Liver (tissue), 9 donors: Measurements from ENCODE around the gene IQCH. TPM values are rescaled to one million over a fixed set of nuclear protein-coding genes. Genes with fewer than 3 reads are reported as not detected.

Experiments used
- DNase-seq: peaks from one replicate; pipeline ENCODE4 v3.0.0-alpha.2; 2017; ENCODE audit warnings: low spot score
- H3K27ac ChIP-seq, 2 donors: one replicate each; pipeline ENCODE4 v1.7.0; 2013; ENCODE audit warnings: inconsistent platforms in 2 of 2, low read length in 2 of 2, control low read depth in 1 of 2, low read depth in 1 of 2, mild to moderate bottlenecking in 1 of 2
- H3K27me3 ChIP-seq, 4 donors: one replicate each; pipeline versions ENCODE4 v1.6.1 to v1.7.0; 2013; ENCODE audit warnings: low read length in 3 of 4, inconsistent platforms in 1 of 4, mild to moderate bottlenecking in 1 of 4, moderate library complexity in 1 of 4; ENCODE audit not compliant: control insufficient read depth in 4 of 4, insufficient read depth in 4 of 4
- H3K36me3 ChIP-seq, 4 donors: one replicate each; pipeline versions ENCODE4 v1.6.1 to v1.7.0; 2013; ENCODE audit warnings: low read length in 3 of 4, mild to moderate bottlenecking in 3 of 4, low read depth in 1 of 4, moderate library complexity in 1 of 4; ENCODE audit not compliant: control insufficient read depth in 4 of 4, insufficient read depth in 3 of 4
- H3K4me1 ChIP-seq, 4 donors: one replicate each; pipeline versions ENCODE4 v1.6.1 to v1.7.0; 2013; ENCODE audit warnings: low read length in 3 of 4, mild to moderate bottlenecking in 3 of 4, moderate library complexity in 1 of 4; ENCODE audit not compliant: control insufficient read depth in 4 of 4, insufficient read depth in 4 of 4
- H3K4me3 ChIP-seq, 3 donors: one replicate each; pipeline versions ENCODE4 v1.6.1 to v1.7.0; 2013; ENCODE audit warnings: low read length in 3 of 3, control low read depth in 1 of 3, low read depth in 1 of 3, mild to moderate bottlenecking in 1 of 3
- H3K9ac ChIP-seq, 2 donors: one replicate each; pipeline ENCODE4 v1.7.0; 2013; ENCODE audit warnings: low read length in 2 of 2, mild to moderate bottlenecking in 2 of 2, moderate library complexity in 2 of 2, control low read depth in 1 of 2, low read depth in 1 of 2
- H3K9me3 ChIP-seq, 4 donors: one replicate each; pipeline versions ENCODE4 v1.6.1 to v1.7.0; 2013; ENCODE audit warnings: low read length in 3 of 4; ENCODE audit not compliant: control insufficient read depth in 4 of 4
- EGR1 ChIP-seq, 2 donors: IDR thresholded peaks; 2 replicates each; pipeline ENCODE4 v1.6.1; 2016 to 2018; ENCODE audit warnings: antibody characterized with exemption in 2 of 2, low read depth in 2 of 2
- FOXA1 ChIP-seq: IDR thresholded peaks from 2 replicates; pipeline ENCODE4 v1.6.1; 2016; ENCODE audit warnings: antibody characterized with exemption
- FOXA2 ChIP-seq: IDR thresholded peaks from 2 replicates; pipeline ENCODE4 v1.6.1; 2016; ENCODE audit warnings: antibody characterized with exemption
- GABPA ChIP-seq, 2 donors: IDR thresholded peaks in 1 of 2; conservative IDR thresholded peaks in 1 of 2; 2 replicates each; pipeline ENCODE4 v1.6.1; 2016; ENCODE audit warnings: antibody characterized with exemption in 2 of 2, mild to moderate bottlenecking in 1 of 2, moderate library complexity in 1 of 2
- HNF4A ChIP-seq, 2 donors: conservative IDR thresholded peaks; 2 replicates each; pipeline ENCODE4 v1.6.1; 2016; ENCODE audit warnings: antibody characterized with exemption in 2 of 2, mild to moderate bottlenecking in 2 of 2
- HNF4G ChIP-seq: IDR thresholded peaks from 2 replicates; pipeline ENCODE4 v1.6.1; 2016; ENCODE audit warnings: antibody characterized with exemption
- JUND ChIP-seq, 2 donors: IDR thresholded peaks; 2 replicates each; pipeline ENCODE4 v1.6.1; 2016; ENCODE audit warnings: antibody characterized with exemption in 2 of 2
- NR2F2 ChIP-seq: IDR thresholded peaks from 2 replicates; pipeline ENCODE4 v1.6.1; 2016; ENCODE audit warnings: antibody characterized with exemption
- RAD21 ChIP-seq, 2 donors: IDR thresholded peaks; 2 replicates each; pipeline ENCODE4 v1.6.1; 2016; ENCODE audit warnings: antibody characterized with exemption in 2 of 2, mild to moderate bottlenecking in 2 of 2
- RXRA ChIP-seq, 2 donors: IDR thresholded peaks; 2 replicates each; pipeline ENCODE4 v1.6.1; 2017 to 2018; ENCODE audit warnings: antibody characterized with exemption in 2 of 2, mild to moderate bottlenecking in 1 of 2
- SP1 ChIP-seq: IDR thresholded peaks from 2 replicates; pipeline ENCODE4 v1.6.1; 2018; ENCODE audit warnings: antibody characterized with exemption, mild to moderate bottlenecking
- TAF1 ChIP-seq: conservative IDR thresholded peaks from 2 replicates; pipeline ENCODE4 v1.6.1; 2016; ENCODE audit warnings: antibody characterized with exemption, mild to moderate bottlenecking
- YY1 ChIP-seq: IDR thresholded peaks from 2 replicates; pipeline ENCODE4 v1.6.1; 2016; ENCODE audit warnings: antibody characterized with exemption, mild to moderate bottlenecking
- WGBS: extraction: QIAGEN DNeasy Blood & Tissue Kit; methylation state at CpG from one replicate; pipeline ENCODE4 v1.1.7; 2013; 5-methylcytosine and 5-hydroxymethylcytosine counted together
- polyA plus RNA-seq, 2 donors: library from polyadenylated mRNA; stranded (reverse) in 1 of 2; unstranded in 1 of 2; fragments of 200-250 nt in 1 of 2; fragments of >200 nt in 1 of 2; fragmentation: Nextera tagmentation in 1 of 2; extraction: Ambion mirVana in 1 of 2; gene quantifications; one replicate each; pipeline versions ENCODE4 v1.2.1 to v1.2.3, GENCODE V29; 2013 to 2015
- total RNA-seq, 2 donors: library from RNA; depleted of rRNA; stranded (reverse); fragments of >200 nt; gene quantifications; one replicate each; pipeline ENCODE4 v1.2.3, GENCODE V29; 2014
- TF ChIP-seq, protein P1 (sequence below): IDR thresholded peaks from 2 replicates; pipeline ENCODE4 v1.6.1; 2016; ENCODE audit warnings: antibody characterized with exemption, mild to moderate bottlenecking
- TF ChIP-seq, protein P2 (sequence below): IDR thresholded peaks from 2 replicates; pipeline ENCODE4 v1.6.1; 2016; ENCODE audit warnings: antibody characterized with exemption
- TF ChIP-seq, protein P3 (sequence below): fragments of 150-350 bp; IDR thresholded peaks from 2 replicates; pipeline ENCODE4 v1.5.1; 2017; ENCODE audit warnings: improper control_type of control experiment, low read depth, low read length; ENCODE audit not compliant: missing input control
- TF ChIP-seq, protein P4 (sequence below): IDR thresholded peaks from 2 replicates; pipeline ENCODE4 v1.6.1; 2016; ENCODE audit warnings: antibody characterized with exemption
- donor health status: healthy.
- donor health status: healthy.
- donor health status: healthy.
- donor health status: healthy.
- donor health status: healthy.

Gene IQCH
- total and polyA plus RNA-seq, 4 donors: 0.23 to 1.6 (median 0.86) TPM

DNA sequence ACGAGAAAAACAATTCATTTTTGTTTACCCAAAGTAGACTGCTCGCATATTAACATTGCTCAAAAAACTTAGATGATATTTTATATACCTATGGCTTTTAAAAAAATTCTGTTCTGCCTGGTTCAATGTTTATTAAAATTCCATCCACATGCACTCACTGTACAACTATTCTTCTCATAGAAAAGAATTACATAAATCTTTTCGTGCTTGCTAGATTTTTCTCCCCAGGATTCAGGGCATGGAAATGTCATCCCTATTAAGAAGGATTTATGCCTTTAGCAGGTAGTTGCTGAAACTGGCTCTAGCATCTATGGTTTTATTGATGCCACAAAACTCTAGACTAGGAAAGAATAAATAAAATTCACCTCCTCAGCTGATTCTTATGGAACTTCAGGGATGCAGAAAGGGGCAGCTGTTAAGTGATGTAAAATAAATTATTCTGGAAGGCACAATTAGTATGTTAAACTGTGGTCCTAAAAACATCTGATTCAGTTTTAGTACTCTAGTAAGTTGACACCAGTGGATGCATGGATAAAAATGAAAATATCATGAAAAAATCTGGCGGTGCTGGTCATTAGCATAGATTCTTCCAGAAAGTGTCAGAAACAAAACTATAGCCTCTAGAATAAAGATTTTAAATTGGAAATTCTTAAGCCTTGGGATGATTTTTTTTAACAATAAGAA lies 41.8 kb upstream of the IQCH start (continued):
- TF ChIP-seq, protein P1, sequence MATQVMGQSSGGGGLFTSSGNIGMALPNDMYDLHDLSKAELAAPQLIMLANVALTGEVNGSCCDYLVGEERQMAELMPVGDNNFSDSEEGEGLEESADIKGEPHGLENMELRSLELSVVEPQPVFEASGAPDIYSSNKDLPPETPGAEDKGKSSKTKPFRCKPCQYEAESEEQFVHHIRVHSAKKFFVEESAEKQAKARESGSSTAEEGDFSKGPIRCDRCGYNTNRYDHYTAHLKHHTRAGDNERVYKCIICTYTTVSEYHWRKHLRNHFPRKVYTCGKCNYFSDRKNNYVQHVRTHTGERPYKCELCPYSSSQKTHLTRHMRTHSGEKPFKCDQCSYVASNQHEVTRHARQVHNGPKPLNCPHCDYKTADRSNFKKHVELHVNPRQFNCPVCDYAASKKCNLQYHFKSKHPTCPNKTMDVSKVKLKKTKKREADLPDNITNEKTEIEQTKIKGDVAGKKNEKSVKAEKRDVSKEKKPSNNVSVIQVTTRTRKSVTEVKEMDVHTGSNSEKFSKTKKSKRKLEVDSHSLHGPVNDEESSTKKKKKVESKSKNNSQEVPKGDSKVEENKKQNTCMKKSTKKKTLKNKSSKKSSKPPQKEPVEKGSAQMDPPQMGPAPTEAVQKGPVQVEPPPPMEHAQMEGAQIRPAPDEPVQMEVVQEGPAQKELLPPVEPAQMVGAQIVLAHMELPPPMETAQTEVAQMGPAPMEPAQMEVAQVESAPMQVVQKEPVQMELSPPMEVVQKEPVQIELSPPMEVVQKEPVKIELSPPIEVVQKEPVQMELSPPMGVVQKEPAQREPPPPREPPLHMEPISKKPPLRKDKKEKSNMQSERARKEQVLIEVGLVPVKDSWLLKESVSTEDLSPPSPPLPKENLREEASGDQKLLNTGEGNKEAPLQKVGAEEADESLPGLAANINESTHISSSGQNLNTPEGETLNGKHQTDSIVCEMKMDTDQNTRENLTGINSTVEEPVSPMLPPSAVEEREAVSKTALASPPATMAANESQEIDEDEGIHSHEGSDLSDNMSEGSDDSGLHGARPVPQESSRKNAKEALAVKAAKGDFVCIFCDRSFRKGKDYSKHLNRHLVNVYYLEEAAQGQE: no peak
- TF ChIP-seq, protein P2, sequence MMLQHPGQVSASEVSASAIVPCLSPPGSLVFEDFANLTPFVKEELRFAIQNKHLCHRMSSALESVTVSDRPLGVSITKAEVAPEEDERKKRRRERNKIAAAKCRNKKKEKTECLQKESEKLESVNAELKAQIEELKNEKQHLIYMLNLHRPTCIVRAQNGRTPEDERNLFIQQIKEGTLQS: no peak
- TF ChIP-seq, protein P3, sequence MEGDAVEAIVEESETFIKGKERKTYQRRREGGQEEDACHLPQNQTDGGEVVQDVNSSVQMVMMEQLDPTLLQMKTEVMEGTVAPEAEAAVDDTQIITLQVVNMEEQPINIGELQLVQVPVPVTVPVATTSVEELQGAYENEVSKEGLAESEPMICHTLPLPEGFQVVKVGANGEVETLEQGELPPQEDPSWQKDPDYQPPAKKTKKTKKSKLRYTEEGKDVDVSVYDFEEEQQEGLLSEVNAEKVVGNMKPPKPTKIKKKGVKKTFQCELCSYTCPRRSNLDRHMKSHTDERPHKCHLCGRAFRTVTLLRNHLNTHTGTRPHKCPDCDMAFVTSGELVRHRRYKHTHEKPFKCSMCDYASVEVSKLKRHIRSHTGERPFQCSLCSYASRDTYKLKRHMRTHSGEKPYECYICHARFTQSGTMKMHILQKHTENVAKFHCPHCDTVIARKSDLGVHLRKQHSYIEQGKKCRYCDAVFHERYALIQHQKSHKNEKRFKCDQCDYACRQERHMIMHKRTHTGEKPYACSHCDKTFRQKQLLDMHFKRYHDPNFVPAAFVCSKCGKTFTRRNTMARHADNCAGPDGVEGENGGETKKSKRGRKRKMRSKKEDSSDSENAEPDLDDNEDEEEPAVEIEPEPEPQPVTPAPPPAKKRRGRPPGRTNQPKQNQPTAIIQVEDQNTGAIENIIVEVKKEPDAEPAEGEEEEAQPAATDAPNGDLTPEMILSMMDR: no peak
- no peak for TF ChIP-seq NR2F2

DNA sequence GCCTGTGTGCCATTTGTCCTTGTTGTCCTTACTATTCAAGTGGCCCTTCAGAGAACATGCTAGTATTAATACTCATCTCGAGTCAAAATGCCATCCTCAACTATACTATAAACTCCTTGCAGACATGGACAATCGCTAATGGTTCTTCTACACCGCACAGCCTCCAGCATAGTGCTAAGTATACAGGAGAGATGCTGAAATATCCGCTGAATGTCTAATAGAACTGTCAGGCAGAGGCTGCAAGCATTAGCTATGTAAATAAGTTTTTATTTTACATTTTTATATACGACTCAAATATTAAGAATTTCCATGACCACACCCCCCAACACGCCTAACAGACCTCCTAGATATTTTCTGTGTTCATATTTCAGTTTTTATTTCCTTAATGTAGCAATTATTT lies 39.5 kb upstream of the IQCH start:
- Histone ChIP-seq H3K9me3 (no peaks in the 10 kb centered on the region), H3K9ac (no peak overlapping the region), H3K4me3 (no peak overlapping the region), H3K27ac (no peak overlapping the region), H3K27me3 (no peaks in the 10 kb centered on the region), H3K4me1 (no peaks in the 10 kb centered on the region), H3K36me3 (no peaks in the 10 kb centered on the region)
- no peak for TF ChIP-seq FOXA2
- TF ChIP-seq TAF1: no peak
- TF ChIP-seq HNF4A (conservative IDR thresholded peaks at IDR 0.05): no peak
- TF ChIP-seq SP1: no peak
- TF ChIP-seq EGR1 (IDR thresholded peaks at IDR 0.05; ENCODE audit: low read depth in 2 of 2): no peak
- no peak for TF ChIP-seq JUND (IDR thresholded peaks at IDR 0.05)
- TF ChIP-seq YY1: no peak
- TF ChIP-seq, protein P4, sequence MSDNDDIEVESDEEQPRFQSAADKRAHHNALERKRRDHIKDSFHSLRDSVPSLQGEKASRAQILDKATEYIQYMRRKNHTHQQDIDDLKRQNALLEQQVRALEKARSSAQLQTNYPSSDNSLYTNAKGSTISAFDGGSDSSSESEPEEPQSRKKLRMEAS: no peak
- TF ChIP-seq, protein P2: no peak
- TF ChIP-seq HNF4G: no peak
- TF ChIP-seq FOXA1: no peak
- TF ChIP-seq GABPA (IDR thresholded peaks at IDR 0.05 in 1 of 2, conservative IDR thresholded peaks at IDR 0.05 in 1 of 2): no peak
- DNase-seq: no peak
- 88% methylated on average over 6 of the region's 6 CpGs for WGBS

DNA sequence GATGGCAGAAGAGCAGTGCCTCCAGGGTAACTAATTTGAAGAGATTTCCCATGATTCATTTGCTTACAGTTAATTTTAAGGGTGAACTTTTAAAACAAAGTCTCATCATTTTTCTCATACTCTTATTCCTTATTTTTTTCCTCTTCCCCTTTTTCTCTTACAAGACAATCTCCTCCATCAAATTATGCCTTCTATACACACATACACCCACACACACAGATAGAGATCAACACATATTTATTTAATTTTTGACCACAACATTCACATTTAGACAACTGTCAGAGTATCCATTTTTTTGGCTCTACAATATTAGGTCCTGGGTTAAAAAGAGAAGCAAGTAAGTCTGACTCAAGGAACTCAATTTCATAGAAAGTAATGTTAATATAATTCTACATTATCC lies 37.7 kb upstream of the IQCH start:
- TF ChIP-seq RXRA (IDR thresholded peaks at IDR 0.05): no peak
- TF ChIP-seq, protein P1: no peak
- TF ChIP-seq JUND (IDR thresholded peaks at IDR 0.05): no peak
- TF ChIP-seq GABPA (IDR thresholded peaks at IDR 0.05 in 1 of 2, conservative IDR thresholded peaks at IDR 0.05 in 1 of 2): no peak
- TF ChIP-seq FOXA1: no peak
- TF ChIP-seq FOXA2: no peak
- TF ChIP-seq, protein P3: no peak
- TF ChIP-seq RAD21 (IDR thresholded peaks at IDR 0.05): no peak
- TF ChIP-seq HNF4G: no peak
- no peak for TF ChIP-seq NR2F2
- TF ChIP-seq EGR1 (IDR thresholded peaks at IDR 0.05; ENCODE audit: low read depth in 2 of 2): no peak
- Histone ChIP-seq H3K27me3 (no peaks in the 10 kb centered on the region), H3K4me1 (no peaks in the 10 kb centered on the region), H3K4me3 (no peak overlapping the region), H3K9me3 (no peaks in the 10 kb centered on the region), H3K36me3 (no peaks in the 10 kb centered on the region), H3K9ac (no peak overlapping the region), H3K27ac (no peak overlapping the region)
- no peak for DNase-seq
